HEK293 (cell line): ENCODE data around the gene PIP4K2B.

Experiments used
- GLI4 ChIP-seq: fragments of 450-650 bp; formaldehyde crosslinking; IDR thresholded peaks from 2 replicates; pipeline ENCODE4 v1.5.1; 2016; ENCODE audit warnings: missing biosample characterization, missing genetic modification characterization
- KLF7 ChIP-seq: fragments of 450-650 bp; formaldehyde crosslinking; IDR thresholded peaks from 2 replicates; pipeline ENCODE4 v1.5.1; 2016; ENCODE audit warnings: missing biosample characterization, missing genetic modification characterization, borderline replicate concordance
- KLF8 ChIP-seq: fragments of 450-650 bp; formaldehyde crosslinking; IDR thresholded peaks from 2 replicates; pipeline ENCODE4 v1.5.1; 2016; ENCODE audit warnings: missing biosample characterization, missing genetic modification characterization
- SCRT2 ChIP-seq: fragments of 450-650 bp; formaldehyde crosslinking; IDR thresholded peaks from 2 replicates; pipeline ENCODE4 v1.5.1; 2016; ENCODE audit warnings: missing biosample characterization, missing genetic modification characterization
- SETDB1 ChIP-seq: IDR thresholded peaks from one replicate; pipeline ENCODE4 v1.6.1; 2017; ENCODE audit warnings: mild to moderate bottlenecking, low read length, moderate library complexity, mixed read lengths; ENCODE audit not compliant: insufficient read length
- SP7 ChIP-seq: fragments of 450-650 bp; formaldehyde crosslinking; IDR thresholded peaks from 2 replicates; pipeline ENCODE4 v1.5.1; 2016; ENCODE audit warnings: missing biosample characterization, missing genetic modification characterization
- ZBTB1 ChIP-seq: fragments of 450-650 bp; formaldehyde crosslinking; IDR thresholded peaks from 2 replicates; pipeline ENCODE4 v1.5.1; 2016; ENCODE audit warnings: missing biosample characterization, missing genetic modification characterization
- ZFHX2 ChIP-seq: fragments of 450-650 bp; formaldehyde crosslinking; conservative IDR thresholded peaks from 2 replicates; pipeline ENCODE4 v1.5.1; 2016; ENCODE audit warnings: missing biosample characterization, missing genetic modification characterization
- ZNF2 ChIP-seq: fragments of 450-650 bp; formaldehyde crosslinking; IDR thresholded peaks from 2 replicates; pipeline ENCODE4 v1.5.1; 2016; ENCODE audit warnings: missing biosample characterization, missing genetic modification characterization
- ZNF214 ChIP-seq: fragments of 450-650 bp; formaldehyde crosslinking; IDR thresholded peaks from 2 replicates; pipeline ENCODE4 v1.5.1; 2017; ENCODE audit warnings: missing biosample characterization, mild to moderate bottlenecking, missing genetic modification characterization, borderline replicate concordance
- ZNF248 ChIP-seq: fragments of 450-650 bp; formaldehyde crosslinking; IDR thresholded peaks from 2 replicates; pipeline ENCODE4 v1.5.1; 2017; ENCODE audit warnings: missing biosample characterization, missing genetic modification characterization
- ZNF266 ChIP-seq: fragments of 450-650 bp; formaldehyde crosslinking; IDR thresholded peaks from 2 replicates; pipeline ENCODE4 v1.5.1; 2016; ENCODE audit warnings: missing biosample characterization, missing genetic modification characterization, low read depth
- ZNF292 ChIP-seq: fragments of 450-650 bp; formaldehyde crosslinking; IDR thresholded peaks from 2 replicates; pipeline ENCODE4 v1.5.1; 2016; ENCODE audit warnings: low read depth, missing biosample characterization, missing genetic modification characterization, borderline replicate concordance
- ZNF302 ChIP-seq: fragments of 450-650 bp; formaldehyde crosslinking; IDR thresholded peaks from 2 replicates; pipeline ENCODE4 v1.5.1; 2016; ENCODE audit warnings: missing biosample characterization, missing genetic modification characterization, low read depth
- ZNF311 ChIP-seq: fragments of 450-650 bp; formaldehyde crosslinking; IDR thresholded peaks from 2 replicates; pipeline ENCODE4 v1.5.1; 2017; ENCODE audit warnings: missing biosample characterization, missing genetic modification characterization, borderline replicate concordance
- ZNF350 ChIP-seq: fragments of 450-650 bp; formaldehyde crosslinking; IDR thresholded peaks from 2 replicates; pipeline ENCODE4 v1.5.0; 2017; ENCODE audit warnings: missing biosample characterization, mild to moderate bottlenecking, missing genetic modification characterization
- ZNF391 ChIP-seq: fragments of 450-650 bp; formaldehyde crosslinking; IDR thresholded peaks from 2 replicates; pipeline ENCODE4 v1.5.1; 2016; ENCODE audit warnings: low read depth, missing biosample characterization, missing genetic modification characterization, borderline replicate concordance
- ZNF510 ChIP-seq: fragments of 450-650 bp; formaldehyde crosslinking; IDR thresholded peaks from 2 replicates; pipeline ENCODE4 v1.5.1; 2018; ENCODE audit warnings: mild to moderate bottlenecking, missing genetic modification characterization, missing biosample characterization; ENCODE audit not compliant: insufficient replicate concordance
- ZNF513 ChIP-seq: fragments of 450-650 bp; IDR thresholded peaks from 2 replicates; pipeline ENCODE4 v1.5.1; 2018; ENCODE audit warnings: missing biosample characterization, missing genetic modification characterization
- ZNF561 ChIP-seq: fragments of 450-650 bp; IDR thresholded peaks from 2 replicates; pipeline ENCODE4 v1.5.1; 2018; ENCODE audit warnings: missing biosample characterization, missing genetic modification characterization, borderline replicate concordance
- ZNF624 ChIP-seq: fragments of 450-650 bp; formaldehyde crosslinking; IDR thresholded peaks from 2 replicates; pipeline ENCODE4 v1.5.1; 2017; ENCODE audit warnings: missing biosample characterization, missing genetic modification characterization
- ZNF654 ChIP-seq: fragments of 450-650 bp; formaldehyde crosslinking; IDR thresholded peaks from 2 replicates; pipeline ENCODE4 v1.5.1; 2016; ENCODE audit warnings: low read depth, missing biosample characterization, missing genetic modification characterization
- ZNF660 ChIP-seq: fragments of 450-650 bp; IDR thresholded peaks from 2 replicates; pipeline ENCODE4 v1.5.1; 2018; ENCODE audit warnings: missing biosample characterization, mild to moderate bottlenecking, missing genetic modification characterization
- TF ChIP-seq, protein P1 (sequence below): fragments of 450-650 bp; formaldehyde crosslinking; IDR thresholded peaks from 2 replicates; pipeline ENCODE4 v1.5.1; 2017; ENCODE audit warnings: missing biosample characterization, missing genetic modification characterization
- TF ChIP-seq, protein P2 (sequence below): fragments of 450-650 bp; formaldehyde crosslinking; IDR thresholded peaks from 2 replicates; pipeline ENCODE4 v1.5.1; 2016; ENCODE audit warnings: missing biosample characterization, missing genetic modification characterization, low read depth
- TF ChIP-seq, protein P3 (sequence below): fragments of 450-650 bp; formaldehyde crosslinking; IDR thresholded peaks from 2 replicates; pipeline ENCODE4 v1.5.1; 2016; ENCODE audit warnings: missing biosample characterization, missing genetic modification characterization
- TF ChIP-seq, protein P4 (sequence below): fragments of 450-650 bp; formaldehyde crosslinking; IDR thresholded peaks from 2 replicates; pipeline ENCODE4 v1.5.1; 2016; ENCODE audit warnings: missing biosample characterization, missing genetic modification characterization
- TF ChIP-seq, protein P5 (sequence below): sonication (generic); formaldehyde crosslinking; IDR thresholded peaks from 2 replicates; pipeline ENCODE4 v1.8.1; 2022; ENCODE audit warnings: mild to moderate bottlenecking, moderate library complexity, missing genetic modification reagents
- TF ChIP-seq, protein P6 (sequence below): fragments of 450-650 bp; formaldehyde crosslinking; IDR thresholded peaks from 2 replicates; pipeline ENCODE4 v1.5.1; 2016; ENCODE audit warnings: missing biosample characterization, missing genetic modification characterization

PIP4K2B gene

GRCh38 chr17:38749223-38750043 is 49.9 kb downstream of the PIP4K2B start (continued):
- TF ChIP-seq ZNF248 (tag by site-specific recombination) (no peak), ZNF561 (tag by site-specific recombination) (no peak; the same call in 1 of the 2 replicates), KLF7 (tag by site-specific recombination) (peak; percentile 81; the same call in 1 of the 2 replicates), ZNF302 (no peak), ZNF654 (tag by site-specific recombination) (no peak), ZNF510 (tag by site-specific recombination) (no peak), ZNF214 (tag by site-specific recombination) (no peak), GLI4 (tag by site-specific recombination) (0 out of 2 replicates have a peak, but pooled peaks have one; percentile 42), ZNF350 (tag by site-specific recombination) (no peak), SP7 (tag by site-specific recombination) (peak; percentile 68), ZNF311 (tag by site-specific recombination) (no peak), KLF8 (tag by site-specific recombination) (peak; percentile 96), ZNF391 (no peak), ZNF624 (tag by site-specific recombination) (no peak), ZNF292 (tag by site-specific recombination) (no peak), ZNF660 (peak; percentile 52; the same call in 1 of the 2 replicates), ZBTB1 (tag by site-specific recombination) (no peak), ZNF513 (tag by site-specific recombination) (peak; percentile 87), SCRT2 (no peak), ZNF2 (0 out of 2 replicates have a peak, but pooled peaks have one; percentile 29), ZFHX2 (tag by site-specific recombination) (peak; percentile 53), ZNF266 (tag by site-specific recombination) (no peak), SETDB1 (no peak)
- TF ChIP-seq, protein P1, sequence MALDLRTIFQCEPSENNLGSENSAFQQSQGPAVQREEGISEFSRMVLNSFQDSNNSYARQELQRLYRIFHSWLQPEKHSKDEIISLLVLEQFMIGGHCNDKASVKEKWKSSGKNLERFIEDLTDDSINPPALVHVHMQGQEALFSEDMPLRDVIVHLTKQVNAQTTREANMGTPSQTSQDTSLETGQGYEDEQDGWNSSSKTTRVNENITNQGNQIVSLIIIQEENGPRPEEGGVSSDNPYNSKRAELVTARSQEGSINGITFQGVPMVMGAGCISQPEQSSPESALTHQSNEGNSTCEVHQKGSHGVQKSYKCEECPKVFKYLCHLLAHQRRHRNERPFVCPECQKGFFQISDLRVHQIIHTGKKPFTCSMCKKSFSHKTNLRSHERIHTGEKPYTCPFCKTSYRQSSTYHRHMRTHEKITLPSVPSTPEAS (tag by site-specific recombination): no peak
- TF ChIP-seq, protein P2, sequence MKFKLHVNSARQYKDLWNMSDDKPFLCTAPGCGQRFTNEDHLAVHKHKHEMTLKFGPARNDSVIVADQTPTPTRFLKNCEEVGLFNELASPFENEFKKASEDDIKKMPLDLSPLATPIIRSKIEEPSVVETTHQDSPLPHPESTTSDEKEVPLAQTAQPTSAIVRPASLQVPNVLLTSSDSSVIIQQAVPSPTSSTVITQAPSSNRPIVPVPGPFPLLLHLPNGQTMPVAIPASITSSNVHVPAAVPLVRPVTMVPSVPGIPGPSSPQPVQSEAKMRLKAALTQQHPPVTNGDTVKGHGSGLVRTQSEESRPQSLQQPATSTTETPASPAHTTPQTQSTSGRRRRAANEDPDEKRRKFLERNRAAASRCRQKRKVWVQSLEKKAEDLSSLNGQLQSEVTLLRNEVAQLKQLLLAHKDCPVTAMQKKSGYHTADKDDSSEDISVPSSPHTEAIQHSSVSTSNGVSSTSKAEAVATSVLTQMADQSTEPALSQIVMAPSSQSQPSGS (tag by site-specific recombination): no peak
- TF ChIP-seq, protein P3, sequence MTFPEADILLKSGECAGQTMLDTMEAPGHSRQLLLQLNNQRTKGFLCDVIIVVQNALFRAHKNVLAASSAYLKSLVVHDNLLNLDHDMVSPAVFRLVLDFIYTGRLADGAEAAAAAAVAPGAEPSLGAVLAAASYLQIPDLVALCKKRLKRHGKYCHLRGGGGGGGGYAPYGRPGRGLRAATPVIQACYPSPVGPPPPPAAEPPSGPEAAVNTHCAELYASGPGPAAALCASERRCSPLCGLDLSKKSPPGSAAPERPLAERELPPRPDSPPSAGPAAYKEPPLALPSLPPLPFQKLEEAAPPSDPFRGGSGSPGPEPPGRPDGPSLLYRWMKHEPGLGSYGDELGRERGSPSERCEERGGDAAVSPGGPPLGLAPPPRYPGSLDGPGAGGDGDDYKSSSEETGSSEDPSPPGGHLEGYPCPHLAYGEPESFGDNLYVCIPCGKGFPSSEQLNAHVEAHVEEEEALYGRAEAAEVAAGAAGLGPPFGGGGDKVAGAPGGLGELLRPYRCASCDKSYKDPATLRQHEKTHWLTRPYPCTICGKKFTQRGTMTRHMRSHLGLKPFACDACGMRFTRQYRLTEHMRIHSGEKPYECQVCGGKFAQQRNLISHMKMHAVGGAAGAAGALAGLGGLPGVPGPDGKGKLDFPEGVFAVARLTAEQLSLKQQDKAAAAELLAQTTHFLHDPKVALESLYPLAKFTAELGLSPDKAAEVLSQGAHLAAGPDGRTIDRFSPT (tag by site-specific recombination): no peak
- TF ChIP-seq, protein P4, sequence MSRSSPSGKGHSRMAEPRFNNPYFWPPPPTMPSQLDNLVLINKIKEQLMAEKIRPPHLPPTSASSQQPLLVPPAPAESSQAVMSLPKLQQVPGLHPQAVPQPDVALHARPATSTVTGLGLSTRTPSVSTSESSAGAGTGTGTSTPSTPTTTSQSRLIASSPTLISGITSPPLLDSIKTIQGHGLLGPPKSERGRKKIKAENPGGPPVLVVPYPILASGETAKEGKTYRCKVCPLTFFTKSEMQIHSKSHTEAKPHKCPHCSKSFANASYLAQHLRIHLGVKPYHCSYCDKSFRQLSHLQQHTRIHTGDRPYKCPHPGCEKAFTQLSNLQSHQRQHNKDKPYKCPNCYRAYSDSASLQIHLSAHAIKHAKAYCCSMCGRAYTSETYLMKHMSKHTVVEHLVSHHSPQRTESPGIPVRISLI (tag by site-specific recombination): no peak
- TF ChIP-seq, protein P5, sequence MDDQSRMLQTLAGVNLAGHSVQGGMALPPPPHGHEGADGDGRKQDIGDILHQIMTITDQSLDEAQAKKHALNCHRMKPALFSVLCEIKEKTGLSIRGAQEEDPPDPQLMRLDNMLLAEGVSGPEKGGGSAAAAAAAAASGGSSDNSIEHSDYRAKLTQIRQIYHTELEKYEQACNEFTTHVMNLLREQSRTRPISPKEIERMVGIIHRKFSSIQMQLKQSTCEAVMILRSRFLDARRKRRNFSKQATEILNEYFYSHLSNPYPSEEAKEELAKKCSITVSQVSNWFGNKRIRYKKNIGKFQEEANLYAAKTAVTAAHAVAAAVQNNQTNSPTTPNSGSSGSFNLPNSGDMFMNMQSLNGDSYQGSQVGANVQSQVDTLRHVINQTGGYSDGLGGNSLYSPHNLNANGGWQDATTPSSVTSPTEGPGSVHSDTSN (CRISPR knock-in tag): peak; percentile 71
- TF ChIP-seq, protein P6, sequence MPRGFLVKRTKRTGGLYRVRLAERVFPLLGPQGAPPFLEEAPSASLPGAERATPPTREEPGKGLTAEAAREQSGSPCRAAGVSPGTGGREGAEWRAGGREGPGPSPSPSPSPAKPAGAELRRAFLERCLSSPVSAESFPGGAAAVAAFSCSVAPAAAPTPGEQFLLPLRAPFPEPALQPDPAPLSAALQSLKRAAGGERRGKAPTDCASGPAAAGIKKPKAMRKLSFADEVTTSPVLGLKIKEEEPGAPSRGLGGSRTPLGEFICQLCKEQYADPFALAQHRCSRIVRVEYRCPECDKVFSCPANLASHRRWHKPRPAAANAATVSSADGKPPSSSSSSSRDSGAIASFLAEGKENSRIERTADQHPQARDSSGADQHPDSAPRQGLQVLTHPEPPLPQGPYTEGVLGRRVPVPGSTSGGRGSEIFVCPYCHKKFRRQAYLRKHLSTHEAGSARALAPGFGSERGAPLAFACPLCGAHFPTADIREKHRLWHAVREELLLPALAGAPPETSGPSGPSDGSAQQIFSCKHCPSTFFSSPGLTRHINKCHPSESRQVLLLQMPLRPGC: no peak
